KMS-11 (cell line): ENCODE results near the gene PPP1R1B.

Experiments used
- H2AFZ ChIP-seq: fragments of 200-600 bp; sonication (generic); 2 replicates; pipeline ENCODE4 v1.6.1; 2016; ENCODE audit warnings: antibody characterized with exemption, mixed run types, low read depth
- H3K27ac ChIP-seq: fragments of 200-600 bp; sonication (generic); 2 replicates; pipeline ENCODE4 v1.6.1; 2016; ENCODE audit warnings: mild to moderate bottlenecking, mixed run types
- H3K27me3 ChIP-seq: fragments of 200-600 bp; sonication (generic); 2 replicates; pipeline ENCODE4 v1.6.1; 2017; ENCODE audit warnings: mild to moderate bottlenecking, low read depth, mixed run types, moderate library complexity; ENCODE audit not compliant: insufficient read depth
- H3K36me3 ChIP-seq: fragments of 200-600 bp; sonication (generic); 2 replicates; pipeline ENCODE4 v1.6.1; 2017; ENCODE audit warnings: mild to moderate bottlenecking, mixed run types; ENCODE audit not compliant: insufficient read depth
- H3K4me1 ChIP-seq: fragments of 200-600 bp; sonication (generic); 2 replicates; pipeline ENCODE4 v1.6.1; 2016; ENCODE audit warnings: mild to moderate bottlenecking, low read depth, mixed run types; ENCODE audit not compliant: poor library complexity, severe bottlenecking
- H3K4me2 ChIP-seq: fragments of 200-600 bp; sonication (generic); 2 replicates; pipeline ENCODE4 v1.7.0; 2016; ENCODE audit warnings: mild to moderate bottlenecking, mixed run types
- H3K4me3 ChIP-seq: fragments of 200-600 bp; sonication (generic); IDR thresholded peaks from 2 replicates; pipeline ENCODE4 v1.6.1; 2017; ENCODE audit warnings: low read depth, low read length, mixed read lengths; ENCODE audit not compliant: insufficient read depth
- H3K79me2 ChIP-seq: fragments of 200-600 bp; sonication (generic); 2 replicates; pipeline ENCODE4 v1.6.1; 2016; ENCODE audit warnings: low read depth, mixed run types; ENCODE audit not compliant: insufficient read depth
- H3K9ac ChIP-seq: fragments of 200-600 bp; sonication (generic); 2 replicates; pipeline ENCODE4 v1.6.1; 2016; ENCODE audit warnings: mild to moderate bottlenecking, mixed run types
- H4K20me1 ChIP-seq: fragments of 200-600 bp; sonication (generic); 2 replicates; pipeline ENCODE4 v1.6.1; 2016; ENCODE audit warnings: mild to moderate bottlenecking, mixed run types; ENCODE audit not compliant: insufficient read depth
- TF ChIP-seq, protein P1 (sequence below): fragments of 200-600 bp; sonication (generic); conservative IDR thresholded peaks from 2 replicates; pipeline ENCODE4 v1.6.1; 2017; ENCODE audit warnings: low read depth, mild to moderate bottlenecking, antibody characterized with exemption, low read length, moderate library complexity, mixed read lengths

The PPP1R1B gene

GRCh38 chr17:39591958-39592954, 34.5 kb upstream of the PPP1R1B start:
- no peaks in the 10 kb centered on the region for H3K79me2 ChIP-seq
- no peak overlapping the region for H2AFZ ChIP-seq
- no peaks in the 10 kb centered on the region for H4K20me1 ChIP-seq
- no peak overlapping the region for H3K27ac ChIP-seq
- H3K4me1 ChIP-seq: peaks cover 14% of the 10 kb centered on the region
- H3K36me3 ChIP-seq: no peaks in the 10 kb centered on the region
- H3K27me3 ChIP-seq: peaks cover 55% of the 10 kb centered on the region
- H3K4me3 ChIP-seq: no peak overlapping the region
- H3K9ac ChIP-seq: no peak overlapping the region
- no peak overlapping the region for H3K4me2 ChIP-seq
- TF ChIP-seq, protein P1, sequence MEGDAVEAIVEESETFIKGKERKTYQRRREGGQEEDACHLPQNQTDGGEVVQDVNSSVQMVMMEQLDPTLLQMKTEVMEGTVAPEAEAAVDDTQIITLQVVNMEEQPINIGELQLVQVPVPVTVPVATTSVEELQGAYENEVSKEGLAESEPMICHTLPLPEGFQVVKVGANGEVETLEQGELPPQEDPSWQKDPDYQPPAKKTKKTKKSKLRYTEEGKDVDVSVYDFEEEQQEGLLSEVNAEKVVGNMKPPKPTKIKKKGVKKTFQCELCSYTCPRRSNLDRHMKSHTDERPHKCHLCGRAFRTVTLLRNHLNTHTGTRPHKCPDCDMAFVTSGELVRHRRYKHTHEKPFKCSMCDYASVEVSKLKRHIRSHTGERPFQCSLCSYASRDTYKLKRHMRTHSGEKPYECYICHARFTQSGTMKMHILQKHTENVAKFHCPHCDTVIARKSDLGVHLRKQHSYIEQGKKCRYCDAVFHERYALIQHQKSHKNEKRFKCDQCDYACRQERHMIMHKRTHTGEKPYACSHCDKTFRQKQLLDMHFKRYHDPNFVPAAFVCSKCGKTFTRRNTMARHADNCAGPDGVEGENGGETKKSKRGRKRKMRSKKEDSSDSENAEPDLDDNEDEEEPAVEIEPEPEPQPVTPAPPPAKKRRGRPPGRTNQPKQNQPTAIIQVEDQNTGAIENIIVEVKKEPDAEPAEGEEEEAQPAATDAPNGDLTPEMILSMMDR: no peak

- 0 out of 2 replicates have a peak, but pooled peaks cover 2% of the 10 kb centered on the region for H4K20me1 ChIP-seq
- TF ChIP-seq, protein P1: no peak
- no peaks in the 10 kb centered on the region for H3K36me3 ChIP-seq
- peaks cover 65% of the 10 kb centered on the region for H3K27me3 ChIP-seq
- H3K4me2 ChIP-seq: no peak overlapping the region
- H3K79me2 ChIP-seq: no peaks in the 10 kb centered on the region
- no peak overlapping the region for H3K27ac ChIP-seq
- H3K9ac ChIP-seq: no peak overlapping the region
- peaks cover 12% of the 10 kb centered on the region for H3K4me1 ChIP-seq
- H2AFZ ChIP-seq: no peak overlapping the region
- no peak overlapping the region for H3K4me3 ChIP-seq
These were observed 33.4 kb upstream of the PPP1R1B start for GRCh38 chr17:39593371-39593770.

DNA sequence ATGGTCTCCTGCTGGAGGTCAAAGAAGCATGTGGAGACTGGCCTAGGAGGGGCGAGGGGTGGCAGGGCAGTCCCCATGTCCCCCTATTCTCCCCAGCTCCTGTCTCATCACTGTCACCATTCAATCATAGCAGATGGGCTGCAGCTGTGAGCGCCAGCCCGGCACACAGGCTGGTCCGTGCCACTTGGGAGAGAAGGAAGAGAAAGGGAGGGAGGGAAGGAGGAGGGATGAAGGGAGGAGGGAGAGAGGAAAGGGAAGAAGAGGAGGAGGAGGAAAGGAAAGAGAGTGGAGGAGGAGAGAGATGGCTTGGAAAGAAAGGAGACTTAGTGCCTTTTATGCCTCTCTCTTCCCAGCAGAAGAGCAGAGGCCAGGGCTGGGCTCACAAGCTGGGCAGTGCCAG, 31.5 kb upstream of the PPP1R1B start:
- H3K4me2 ChIP-seq: no peak overlapping the region
- no peak overlapping the region for H3K9ac ChIP-seq
- H3K27ac ChIP-seq: no peak overlapping the region
- TF ChIP-seq, protein P1: no peak
- 0 out of 2 replicates have a peak, but pooled peaks cover 6% of the 10 kb centered on the region for H4K20me1 ChIP-seq
- no peak overlapping the region for H3K4me3 ChIP-seq
- peaks cover 5% of the 10 kb centered on the region for H3K4me1 ChIP-seq
- no peak overlapping the region for H2AFZ ChIP-seq
- no peaks in the 10 kb centered on the region for H3K36me3 ChIP-seq
- H3K27me3 ChIP-seq: peaks cover 83% of the 10 kb centered on the region
- no peaks in the 10 kb centered on the region for H3K79me2 ChIP-seq

DNA sequence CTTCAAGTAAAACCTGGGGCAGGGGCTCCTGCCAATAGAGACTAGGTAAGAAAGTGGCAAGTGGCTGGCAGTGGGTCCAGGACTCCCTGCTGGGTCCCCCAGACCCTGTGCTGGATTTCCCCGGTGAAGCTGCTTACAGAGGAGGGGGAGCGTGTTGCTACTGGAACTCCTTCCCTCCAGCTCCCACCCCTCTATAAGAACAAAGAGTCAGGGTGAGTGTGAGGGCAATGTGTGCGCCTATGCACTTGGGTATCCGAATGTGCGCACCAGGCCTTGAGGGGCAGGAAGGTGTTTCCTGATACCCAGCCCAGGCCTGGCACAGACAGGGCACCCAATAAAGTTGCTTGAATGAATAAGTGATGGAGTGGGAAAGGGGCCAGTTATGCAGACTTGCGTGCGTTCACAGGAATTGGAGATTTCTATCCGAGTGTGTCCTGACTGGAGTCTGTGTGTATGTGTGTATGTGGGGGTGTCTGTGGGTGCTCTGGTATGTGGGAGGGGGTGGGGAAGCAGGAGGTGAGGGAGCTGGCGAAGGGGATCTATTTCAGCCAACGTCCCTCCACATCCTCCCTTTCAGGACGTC, 30.7 kb upstream of the PPP1R1B start:
- no peak overlapping the region for H2AFZ ChIP-seq
- no peak overlapping the region for H3K27ac ChIP-seq
- H3K27me3 ChIP-seq: peaks cover 83% of the 10 kb centered on the region
- no peaks in the 10 kb centered on the region for H3K36me3 ChIP-seq
- H3K4me2 ChIP-seq: no peak overlapping the region
- H3K4me1 ChIP-seq: peaks cover 5% of the 10 kb centered on the region
- H4K20me1 ChIP-seq: 0 out of 2 replicates have a peak, but pooled peaks cover 6% of the 10 kb centered on the region
- no peak overlapping the region for H3K9ac ChIP-seq
- TF ChIP-seq, protein P1: no peak
- no peaks in the 10 kb centered on the region for H3K79me2 ChIP-seq
- H3K4me3 ChIP-seq: no peak overlapping the region
